Mesothelial cell of epicardium (in vitro differentiated cells): ENCODE results near the gene MED8. TPM values are rescaled to one million over a fixed set of nuclear protein-coding genes. Genes with fewer than 3 reads are reported as not detected.
"Not testable (repeated sequence)": the region's sequence is repeated elsewhere in the genome, so short reads cannot be mapped to it uniquely, and the experiment has no call there.

ENCODE experiments used
- DNase-seq, 2 experiments: peaks; one replicate each; pipeline ENCODE4 v3.0.0; 2021; ENCODE audit warnings: low spot score in 2 of 2; ENCODE audit not compliant: unreplicated experiment in 2 of 2
- H3K27ac Mint-ChIP-seq: 2 replicates; pipeline ENCODE4 v1.8.0; 2021; ENCODE audit warnings: mixed read lengths
- H3K27me3 Mint-ChIP-seq: 2 replicates; pipeline ENCODE4 v1.8.0; 2021; ENCODE audit warnings: low read depth, mixed read lengths
- H3K36me3 Mint-ChIP-seq: 2 replicates; pipeline ENCODE4 v1.8.0; 2021; ENCODE audit warnings: mixed read lengths
- H3K4me1 Mint-ChIP-seq: 2 replicates; pipeline ENCODE4 v1.8.0; 2021; ENCODE audit warnings: mixed read lengths
- H3K4me3 Mint-ChIP-seq: 2 replicates; pipeline ENCODE4 v1.8.0; 2021; ENCODE audit warnings: mild to moderate bottlenecking, moderate library complexity, mixed read lengths
- H3K9me3 Mint-ChIP-seq: 2 replicates; pipeline ENCODE4 v1.8.0; 2021; ENCODE audit warnings: mixed read lengths
- CTCF ChIP-seq: fragments of 200-600 bp; sonication (generic); IDR thresholded peaks from one replicate; pipeline ENCODE4 v1.5.0; 2021; ENCODE audit warnings: antibody characterized with exemption; ENCODE audit not compliant: unreplicated experiment
- total RNA-seq: library from RNA; stranded (reverse); gene quantifications from 3 replicates; pipeline ENCODE4 v1.2.1, GENCODE V29; 2021

Gene MED8
- total RNA-seq, 1 donor from 2014 or later: 30.4 TPM

- no peak for DNase-seq
- H3K36me3 Mint-ChIP-seq: peaks cover 30% of the 10 kb centered on the region
- H3K27ac Mint-ChIP-seq: no peak overlapping the region
- H3K27me3 Mint-ChIP-seq: no peaks in the 10 kb centered on the region
- H3K4me3 Mint-ChIP-seq: no peak overlapping the region
- TF ChIP-seq CTCF: no peak
- no peaks in the 10 kb centered on the region for H3K9me3 Mint-ChIP-seq
- H3K4me1 Mint-ChIP-seq: no peaks in the 10 kb centered on the region
These were observed 12.7 kb upstream of the MED8 start for GRCh38 chr1:43402089-43402865.

GRCh38 chr1:43400441-43400840, 10.8 kb upstream of the MED8 start:
- H3K9me3 Mint-ChIP-seq: not testable (repeated sequence)

GRCh38 chr1:43398227-43398626, 8.6 kb upstream of the MED8 start:
- H3K27ac Mint-ChIP-seq: no peak overlapping the region
- no peaks in the 10 kb centered on the region for H3K27me3 Mint-ChIP-seq
- peaks cover 10% of the 10 kb centered on the region for H3K36me3 Mint-ChIP-seq
- no peak for TF ChIP-seq CTCF
- DNase-seq: no peak
- no peak overlapping the region for H3K4me3 Mint-ChIP-seq
- no peaks in the 10 kb centered on the region for H3K9me3 Mint-ChIP-seq
- H3K4me1 Mint-ChIP-seq: no peaks in the 10 kb centered on the region

More at GRCh38 chr1:43400441-43400840, 10.8 kb upstream of the MED8 start:
- DNase-seq, H3K27ac Mint-ChIP-seq, H3K4me1 Mint-ChIP-seq, H3K27me3 Mint-ChIP-seq, H3K4me3 Mint-ChIP-seq: not testable (repeated sequence)
- H3K36me3 Mint-ChIP-seq: peaks cover 23% of the 10 kb centered on the region

GRCh38 chr1:43396059-43396458, 6.5 kb upstream of the MED8 start:
- no peak overlapping the region for H3K27ac Mint-ChIP-seq

GRCh38 chr1:43395523-43395922, 5.9 kb upstream of the MED8 start:
- peaks cover 5% of the 10 kb centered on the region for H3K4me1 Mint-ChIP-seq

More at GRCh38 chr1:43396059-43396458, 6.5 kb upstream of the MED8 start:
- Mint-ChIP-seq H3K9me3 (no peaks in the 10 kb centered on the region), H3K4me1 (no peaks in the 10 kb centered on the region), H3K4me3 (no peak overlapping the region), H3K36me3 (peaks cover 9% of the 10 kb centered on the region), H3K27me3 (no peaks in the 10 kb centered on the region)
- TF ChIP-seq CTCF: no peak
- no peak for DNase-seq

More at GRCh38 chr1:43395523-43395922, 5.9 kb upstream of the MED8 start:
- Mint-ChIP-seq H3K27me3 (no peaks in the 10 kb centered on the region), H3K4me3 (no peak overlapping the region), H3K27ac (no peak overlapping the region), H3K9me3 (no peaks in the 10 kb centered on the region), H3K36me3 (peaks cover 9% of the 10 kb centered on the region)
- no peak for TF ChIP-seq CTCF
- DNase-seq: no peak
